H9 (cell line): Measurements from ENCODE around the gene FAM204A. TPM values are rescaled to one million over a fixed set of nuclear protein-coding genes. Genes with fewer than 3 reads are reported as not detected.

Source experiments
- DNase-seq: peaks from one replicate; pipeline ENCODE4 v3.0.0-alpha.2; 2017
- H2AFZ ChIP-seq: one replicate; pipeline ENCODE4 v1.6.1; 2013; ENCODE audit warnings: mild to moderate bottlenecking, low read length, control low read depth, moderate library complexity
- H2AK5ac ChIP-seq: 2 replicates; pipeline ENCODE4 v1.6.1; 2013; ENCODE audit warnings: low read length, control low read depth, mixed read lengths; ENCODE audit not compliant: insufficient read length
- H2BK120ac ChIP-seq: one replicate; pipeline ENCODE4 v1.6.1; 2013; ENCODE audit warnings: low read depth, mild to moderate bottlenecking, low read length, control low read depth, inconsistent platforms; ENCODE audit not compliant: poor library complexity, severe bottlenecking
- H2BK12ac ChIP-seq: 2 replicates; pipeline ENCODE4 v1.6.1; 2013; ENCODE audit warnings: low read length, control low read depth, mixed read lengths, low read depth; ENCODE audit not compliant: insufficient read length
- H2BK15ac ChIP-seq: 2 replicates; pipeline ENCODE4 v1.6.1; 2013; ENCODE audit warnings: low read depth, low read length, control low read depth
- H2BK20ac ChIP-seq: one replicate; pipeline ENCODE4 v1.6.1; 2013; ENCODE audit warnings: low read depth, mild to moderate bottlenecking, low read length, control low read depth, inconsistent platforms; ENCODE audit not compliant: poor library complexity, severe bottlenecking
- H2BK5ac ChIP-seq: 2 replicates; pipeline ENCODE4 v1.6.1; 2013; ENCODE audit warnings: low read length, control low read depth, mixed read lengths; ENCODE audit not compliant: insufficient read length
- H3K14ac ChIP-seq: 2 replicates; pipeline ENCODE4 v1.6.1; 2013; ENCODE audit warnings: low read length, control low read depth; ENCODE audit not compliant: insufficient read depth
- H3K18ac ChIP-seq: 2 replicates; pipeline ENCODE4 v1.6.1; 2013; ENCODE audit warnings: low read depth, mild to moderate bottlenecking, mixed read lengths, low read length, control low read depth; ENCODE audit not compliant: insufficient read length
- H3K23ac ChIP-seq: 2 replicates; pipeline ENCODE4 v1.6.1; 2013; ENCODE audit warnings: low read length, control low read depth, mixed read lengths, low read depth; ENCODE audit not compliant: insufficient read length
- H3K23me2 ChIP-seq: 2 replicates; pipeline ENCODE4 v1.6.1; 2013; ENCODE audit warnings: low read depth, mild to moderate bottlenecking, mixed read lengths, low read length, control low read depth; ENCODE audit not compliant: insufficient read length, poor library complexity, severe bottlenecking
- H3K27ac ChIP-seq: 2 replicates; pipeline ENCODE4 v1.5.1; 2013; ENCODE audit warnings: low read length, control low read depth, mixed read lengths, low read depth; ENCODE audit not compliant: insufficient read length
- H3K27me3 ChIP-seq: 2 replicates; pipeline ENCODE4 v1.6.1; 2013; ENCODE audit warnings: low read length, control low read depth, inconsistent platforms; ENCODE audit not compliant: insufficient read depth
- H3K4ac ChIP-seq: 2 replicates; pipeline ENCODE4 v1.6.1; 2013; ENCODE audit warnings: low read depth, mild to moderate bottlenecking, control low read depth, inconsistent platforms, low read length, moderate library complexity
- H3K4me1 ChIP-seq: 2 replicates; pipeline ENCODE4 v1.6.1; 2013; ENCODE audit warnings: low read length, control low read depth, inconsistent platforms; ENCODE audit not compliant: insufficient read depth
- H3K4me2 ChIP-seq: 2 replicates; pipeline ENCODE4 v1.6.1; 2013; ENCODE audit warnings: low read length, control low read depth, mixed read lengths; ENCODE audit not compliant: insufficient read length, insufficient read depth
- H3K56ac ChIP-seq: 2 replicates; pipeline ENCODE4 v1.6.1; 2013; ENCODE audit warnings: low read depth, mild to moderate bottlenecking, mixed read lengths, low read length, control low read depth; ENCODE audit not compliant: insufficient read length
- H3K79me1 ChIP-seq: 2 replicates; pipeline ENCODE4 v1.6.1; 2013; ENCODE audit warnings: low read depth, mild to moderate bottlenecking, moderate library complexity, low read length, control low read depth, inconsistent platforms; ENCODE audit not compliant: insufficient read depth, poor library complexity, severe bottlenecking
- H3K79me2 ChIP-seq: 2 replicates; pipeline ENCODE4 v1.6.1; 2013; ENCODE audit warnings: low read length, control low read depth, inconsistent platforms; ENCODE audit not compliant: insufficient read depth
- H3K9ac ChIP-seq: 2 replicates; pipeline ENCODE4 v1.6.1; 2013; ENCODE audit warnings: low read length, control low read depth, mixed read lengths; ENCODE audit not compliant: insufficient read length; ENCODE audit errors: extremely low read depth
- H3K9me3 ChIP-seq: one replicate; pipeline ENCODE4 v1.6.1; 2013; ENCODE audit warnings: low read depth, low read length, inconsistent platforms; ENCODE audit not compliant: control insufficient read depth
- H3T11ph ChIP-seq: one replicate; pipeline ENCODE4 v1.6.1; 2013; ENCODE audit warnings: mild to moderate bottlenecking, low read length, control low read depth, inconsistent platforms
- H4K20me1 ChIP-seq: one replicate; pipeline ENCODE4 v1.6.1; 2013; ENCODE audit not compliant: control insufficient read depth, insufficient read length, insufficient read depth
- H4K5ac ChIP-seq: 2 replicates; pipeline ENCODE4 v1.6.1; 2013; ENCODE audit warnings: low read depth, mild to moderate bottlenecking, mixed read lengths, low read length, control low read depth; ENCODE audit not compliant: insufficient read length
- H4K8ac ChIP-seq: replicated peaks from 2 replicates; pipeline ENCODE4 v1.6.1; 2013; ENCODE audit warnings: low read length, control low read depth, mixed read lengths, low read depth; ENCODE audit not compliant: insufficient read length
- H4K91ac ChIP-seq: 2 replicates; pipeline ENCODE4 v1.6.1; 2013; ENCODE audit warnings: low read depth, mild to moderate bottlenecking, moderate library complexity, mixed read lengths, low read length, control low read depth; ENCODE audit not compliant: insufficient read length
- H3K27ac Mint-ChIP-seq, 3 experiments: 2 replicates in 2 of 3; 3 replicates in 1 of 3; pipeline ENCODE4 v1.8.0; 2020 to 2021; ENCODE audit warnings: mixed read lengths in 3 of 3, mild to moderate bottlenecking in 1 of 3, moderate library complexity in 1 of 3
- H3K27me3 Mint-ChIP-seq: 2 replicates; pipeline ENCODE4 v1.8.0; 2021; ENCODE audit warnings: low read depth, mild to moderate bottlenecking, moderate library complexity, mixed read lengths
- H3K36me3 Mint-ChIP-seq, 3 experiments: 2 replicates in 2 of 3; 3 replicates in 1 of 3; pipeline ENCODE4 v1.8.0; 2020 to 2021; ENCODE audit warnings: low read depth in 3 of 3, mixed read lengths in 3 of 3; ENCODE audit not compliant: insufficient read depth in 1 of 3
- H3K4me1 Mint-ChIP-seq, 2 experiments: 2 replicates each; pipeline ENCODE4 v1.8.0; 2020; ENCODE audit warnings: mixed read lengths in 2 of 2
- H3K4me3 Mint-ChIP-seq, 2 experiments: 2 replicates in 1 of 2; 3 replicates in 1 of 2; pipeline ENCODE4 v1.8.0; 2020 to 2021; ENCODE audit warnings: mild to moderate bottlenecking in 2 of 2, mixed read lengths in 2 of 2, moderate library complexity in 1 of 2
- H3K9me3 Mint-ChIP-seq, 2 experiments: 2 replicates in 1 of 2; 3 replicates in 1 of 2; pipeline ENCODE4 v1.8.0; 2020; ENCODE audit warnings: mild to moderate bottlenecking in 2 of 2, mixed read lengths in 2 of 2, moderate library complexity in 1 of 2
- CTCF ChIP-seq: fragments of 200-600 bp; sonication (generic); conservative IDR thresholded peaks from 3 replicates; pipeline ENCODE4 v1.8.0; 2021; ENCODE audit warnings: antibody characterized with exemption, mild to moderate bottlenecking
- WGBS: extraction: QIAGEN DNeasy Blood & Tissue Kit; methylation state at CpG from one replicate; pipeline ENCODE4 v1.1.7; 2013; ENCODE audit warnings: missing lambda C conversion rate, low lambda C conversion rate, mixed read lengths; ENCODE audit not compliant: insufficient read length; ENCODE audit errors: extremely low coverage; 5-methylcytosine and 5-hydroxymethylcytosine counted together
- total RNA-seq: library from RNA; stranded (reverse); gene quantifications from 2 replicates; pipeline ENCODE4 v1.2.1, GENCODE V29; 2021

Gene FAM204A
- total RNA-seq, 1 experiment from 2014 or later = 42.5 TPM

GRCh38 chr10:118271671-118272070 lies 70.5 kb downstream of the FAM204A start:
- Mint-ChIP-seq H3K27me3 (peaks cover 42% of the 10 kb centered on the region), H3K4me1 (peaks cover 32 to 34% of the 10 kb centered on the region in 2 experiments), H3K36me3 (no peaks in the 10 kb centered on the region; a peak in 1 of 7 replicates), H3K27ac (peak overlapping the region in 1 of 3 experiments; percentile 75; a peak in 2 of 7 replicates), H3K4me3 (peak overlapping the region; percentile 45 to 75), H3K9me3 (no peaks in the 10 kb centered on the region; a peak in 1 of 5 replicates)
- H4K20me1 ChIP-seq = no peaks in the 10 kb centered on the region
- no peak overlapping the region for H3K14ac ChIP-seq
- H3K56ac ChIP-seq = no peak overlapping the region
- H3T11ph ChIP-seq = no peak overlapping the region
- H3K23me2 ChIP-seq = peaks cover 4% of the 10 kb centered on the region
- H2BK5ac ChIP-seq = no peak overlapping the region
- no peak overlapping the region for H2BK120ac ChIP-seq
- H3K79me1 ChIP-seq = no peaks in the 10 kb centered on the region
- peak overlapping the region; percentile 33 for H3K4me2 ChIP-seq
- no peak overlapping the region for H3K9ac ChIP-seq
- H3K23ac ChIP-seq = no peak overlapping the region
- peaks cover 23% of the 10 kb centered on the region for H3K27me3 ChIP-seq
- peak overlapping the region; percentile 54 for H2AFZ ChIP-seq
- no peak overlapping the region for H2BK15ac ChIP-seq
- H2BK12ac ChIP-seq = no peak overlapping the region
- no CpG with 5 or more reads among the region's 5 CpGs for WGBS
- no peak overlapping the region for H4K5ac ChIP-seq
- no peaks in the 10 kb centered on the region for H3K9me3 ChIP-seq
- no peak overlapping the region for H3K4ac ChIP-seq
- DNase-seq = no peak
- H3K18ac ChIP-seq = no peak overlapping the region
- no peak overlapping the region for H3K27ac ChIP-seq
- H4K91ac ChIP-seq = no peak overlapping the region
- no peaks in the 10 kb centered on the region for H3K79me2 ChIP-seq
- H2AK5ac ChIP-seq = no peak overlapping the region
- no peak overlapping the region for H2BK20ac ChIP-seq
- H3K4me1 ChIP-seq = peaks cover 2% of the 10 kb centered on the region; the same call in 1 of the 2 replicates
- TF ChIP-seq CTCF = no peak
- no peak overlapping the region for H4K8ac ChIP-seq
